GM23248 (cell line): Measurements from ENCODE around the gene PKNOX1.
"Not testable (repeated sequence)": the region's sequence is repeated elsewhere in the genome, so short reads cannot be mapped to it uniquely, and the experiment has no call there.

Source experiments
- EZH2 ChIP-seq: fragments of 200-600 bp; sonication (generic); IDR thresholded peaks from 2 replicates; pipeline ENCODE4 v1.6.1; 2018; ENCODE audit warnings: antibody characterized with exemption, mild to moderate bottlenecking; ENCODE audit not compliant: insufficient read depth, poor library complexity, severe bottlenecking
- EZH2phosphoT487 ChIP-seq: fragments of 200-600 bp; sonication (generic); IDR thresholded peaks from 2 replicates; pipeline ENCODE4 v1.6.1; 2018; ENCODE audit warnings: antibody characterized with exemption, moderate library complexity, mild to moderate bottlenecking, low read depth; ENCODE audit not compliant: insufficient read depth

DNA sequence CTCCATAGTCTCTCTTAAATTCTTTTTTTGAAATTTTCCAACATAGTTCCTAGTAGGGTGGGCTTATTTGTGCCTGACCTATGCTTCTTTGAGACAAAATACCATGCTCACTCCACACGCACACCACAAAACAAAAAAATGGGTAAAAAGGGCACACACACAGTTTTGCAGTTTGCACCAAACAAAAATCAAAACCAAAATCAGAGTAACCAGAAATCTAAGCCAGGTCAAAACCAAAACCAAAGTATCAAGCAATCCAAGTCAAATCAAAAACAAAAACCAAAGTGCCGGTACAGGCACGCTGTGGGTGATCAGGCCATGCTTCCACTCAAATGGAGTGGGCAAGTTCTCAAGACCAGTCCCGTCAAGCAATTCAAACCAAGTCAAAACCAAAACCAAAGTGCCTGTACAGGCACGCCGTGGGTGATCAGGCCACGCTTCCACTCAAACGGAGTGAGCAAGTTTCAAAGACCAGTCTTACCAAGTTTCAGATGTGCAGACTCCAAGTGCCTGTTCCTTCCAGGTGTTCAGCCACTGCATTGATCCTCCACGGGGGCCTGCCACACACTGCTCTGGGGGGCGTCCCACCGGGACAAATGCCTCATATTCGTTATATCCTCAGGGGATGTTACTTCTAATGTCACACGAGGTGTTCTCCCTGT is 25.1 kb upstream of the PKNOX1 start:
- TF ChIP-seq EZH2, EZH2phosphoT487: not testable (repeated sequence)
